Heart left ventricle (tissue), 16 donors: Measurements from ENCODE around the gene EGR4. TPM values are rescaled to one million over a fixed set of nuclear protein-coding genes. Genes with fewer than 3 reads are reported as not detected.

ENCODE experiments used
- ATAC-seq, 4 donors: fragments of 200-7000 bp; cut with Tn5 transposase; one replicate each; pipeline ENCODE4 v1.9.1; 2020 to 2022; ENCODE audit warnings: moderate library complexity in 4 of 4, mild to moderate bottlenecking in 3 of 4, moderate number of reproducible peaks in 1 of 4
- DNase-seq, 5 donors: peaks; one replicate each; pipeline ENCODE4 v3.0.0-alpha.2; 2020
- H3K27ac ChIP-seq, 12 donors: fragments of 200-600 bp; sonication (generic) in 4 of 12; one replicate each; pipeline versions ENCODE4 v1.5.0 to v1.8.0; 2016 to 2022; ENCODE audit warnings: mild to moderate bottlenecking in 2 of 12
- H3K27me3 ChIP-seq, 9 donors: fragments of 200-600 bp; sonication (generic) in 2 of 9; one replicate each; pipeline versions ENCODE4 v1.5.1 to v1.8.0; 2016 to 2022; ENCODE audit warnings: mild to moderate bottlenecking in 3 of 9
- H3K36me3 ChIP-seq, 9 donors: fragments of 200-600 bp; sonication (generic) in 2 of 9; one replicate each; pipeline versions ENCODE4 v1.5.0 to v1.8.0; 2018 to 2022; ENCODE audit warnings: mild to moderate bottlenecking in 2 of 9
- H3K4me1 ChIP-seq, 12 donors: fragments of 200-600 bp; sonication (generic) in 4 of 12; one replicate each; pipeline versions ENCODE4 v1.5.0 to v1.8.0; 2016 to 2022; ENCODE audit warnings: mild to moderate bottlenecking in 3 of 12
- H3K4me3 ChIP-seq, 12 donors: fragments of 200-600 bp; sonication (generic) in 4 of 12; one replicate each; pipeline versions ENCODE4 v1.5.0 to v1.8.0; 2017 to 2022; ENCODE audit warnings: mild to moderate bottlenecking in 9 of 12, moderate library complexity in 4 of 12
- H3K9me3 ChIP-seq, 12 donors: fragments of 200-600 bp; sonication (generic) in 4 of 12; one replicate each; pipeline versions ENCODE4 v1.5.0 to v1.8.0; 2016 to 2022; ENCODE audit warnings: mild to moderate bottlenecking in 1 of 12
- CTCF ChIP-seq, 12 donors: fragments of 200-600 bp; sonication (generic) in 4 of 12; IDR thresholded peaks; one replicate each; pipeline versions ENCODE4 v1.5.0 to v1.8.0; 2018 to 2022; ENCODE audit warnings: antibody characterized with exemption in 12 of 12, mild to moderate bottlenecking in 5 of 12
- POLR2A ChIP-seq, 2 donors: fragments of 450-650 bp; IDR thresholded peaks; one replicate each; pipeline ENCODE4 v1.6.1; 2017; ENCODE audit warnings: antibody characterized with exemption in 2 of 2, mild to moderate bottlenecking in 2 of 2, moderate library complexity in 2 of 2
- WGBS, 4 donors: extraction: QIAGEN DNeasy Blood & Tissue Kit in 2 of 4; methylation state at CpG; one replicate each; pipeline versions ENCODE4 v1.1.5 to v1.1.7; 2013 to 2018; 5-methylcytosine and 5-hydroxymethylcytosine counted together
- intact Hi-C, 10 donors: fragments of 100-400 bp; cut with DNase I; formaldehyde crosslinking; loops; one replicate each; pipeline versions ENCODE4 v1.11.1 to v1.14.2; 2022
- long read RNA-seq, 3 donors: library from polyadenylated mRNA; unstranded; transcript quantifications; one replicate each; pipeline ENCODE4 v2.0.0, GENCODE V29; 2020 to 2021
- polyA plus RNA-seq, 2 donors: library from polyadenylated mRNA; stranded (reverse); fragments of 200-250 nt; gene quantifications; one replicate each; pipeline ENCODE4 v1.2.3, GENCODE V29; 2013
- total RNA-seq, 9 donors: library from RNA; depleted of rRNA in 2 of 9; stranded (reverse); fragments of >200 nt in 2 of 9; fragmentation: NEBNext Ultra II Directional in 3 of 9; extraction: Animal tissue kit (Norgen Biotek cat#: 25700) in 3 of 9; gene quantifications; one replicate each; pipeline versions ENCODE4 v1.1.0 to v1.2.4, GENCODE V29; 2016 to 2023
- donor health status: ischemic (EF 13 %, LVEDD 7.1; RV severe dilation, severe dysfunction).
- donor health status: healthy with polysubstance abuse.
- donor health status: DM: no; HTN: yes; CAD: no.
- donor health status: DM: no; HTN: no; CAD: no.
- donor health status: ischemic (EF 25% LVEDD 6.9; RV normal size, moderate dysfunction).
- donor health status: ischemic (EF 25% LVEDD 5.7; RV mildly dilated, moderate dysfunction).
- donor health status: healthy.
- donor health status: DM: yes; HTN: yes; CAD: no.
- donor health status: ischemic (EF 35%, LVEDD 5.7; RV mildly dilated, moderate dysfunction).
- donor health status: nonischemic (EF 11% LVEDD 7.7; RV severe dilation, severe dysfunction).
- donor health status: DM: yes; HTN: yes; CAD: no.
- donor health status: PGD.
- donor health status: ischemic (EF 29% LVEDD 5.4; RV normal size, mild dysfunction).
- donor health status: nonischemic (EF 23%, LVEDD 6.1; RV moderate dilation, normal function).

The EGR4 gene
- not detected for total RNA-seq
- not detected for polyA plus RNA-seq
- long read RNA-seq, donor 1: 0 reads
- long read RNA-seq, donor 2: 0 reads
- long read RNA-seq, donor 3: 0 reads

- H3K4me3 ChIP-seq: peak within 1 kb of the TSS; percentile 19 to 63 (median 42)
- H3K9me3 ChIP-seq: no peaks in the 10 kb centered on the region
- ATAC-seq (peak in 3 of 4 donors; percentile 68 to 83 (median 72)), DNase-seq (peak; percentile 32 to 75 (median 59))
- peaks cover 0 to 27% (median 9%) of the 10 kb centered on the region in 12 donors for H3K4me1 ChIP-seq
- H3K36me3 ChIP-seq: no peaks in the 10 kb centered on the region
- TF ChIP-seq CTCF (IDR thresholded peaks at IDR 0.05): no peak
- no peak for TF ChIP-seq POLR2A (IDR thresholded peaks at IDR 0.05)
- 2 to 6% (median 3%) methylated on average over 15 to 45 of the region's 45 CpGs for WGBS, 4 donors
- H3K27ac ChIP-seq: no peak within 1 kb of the TSS
- peaks cover 42 to 98% (median 69%) of the 10 kb centered on the region in 9 donors for H3K27me3 ChIP-seq
- intact Hi-C loops: no loop called here
Observed at GRCh38 chr2:73293534-73294171, at the start of gene EGR4. TSS of gene EGR4 (minus strand) at chr2:73293548. CDS start at chr2:73293317, 231 bp downstream.

- no peaks in the 10 kb centered on the region for H3K4me1 ChIP-seq
- ATAC-seq (no peak), DNase-seq (no peak)
- TF ChIP-seq CTCF (IDR thresholded peaks at IDR 0.05) (no peak), POLR2A (IDR thresholded peaks at IDR 0.05) (no peak)
- no peak overlapping the region for H3K27ac ChIP-seq
- H3K27me3 ChIP-seq: no peaks in the 10 kb centered on the region
- peaks cover 0 to 3% (median 0%) of the 10 kb centered on the region in 12 donors for H3K9me3 ChIP-seq
- 64 to 74% (median 67%) methylated on average over 3 of the region's 3 CpGs for WGBS, 4 donors
- H3K36me3 ChIP-seq: no peaks in the 10 kb centered on the region
- intact Hi-C loops: no loop called here
- no peak overlapping the region for H3K4me3 ChIP-seq
Observed at GRCh38 chr2:73341039-73341438, 47.7 kb upstream of the EGR4 start.

GRCh38 chr2:73339201-73339600 lies 45.9 kb upstream of the EGR4 start:
- intact Hi-C loops: no loop called here
- Histone ChIP-seq H3K4me1 (no peaks in the 10 kb centered on the region), H3K4me3 (no peak overlapping the region), H3K27ac (no peak overlapping the region), H3K36me3 (no peaks in the 10 kb centered on the region), H3K9me3 (peaks cover 0 to 18% (median 1%) of the 10 kb centered on the region in 12 donors), H3K27me3 (no peaks in the 10 kb centered on the region)
- DNase-seq (no peak), ATAC-seq (no peak)
- WGBS, 4 donors: 40 to 55% (median 51%) methylated on average over 3 of the region's 3 CpGs
- TF ChIP-seq POLR2A (IDR thresholded peaks at IDR 0.05): no peak

- no peak overlapping the region for H3K27ac ChIP-seq
- no peak for DNase-seq
- intact Hi-C loops: no loop called here
- no peaks in the 10 kb centered on the region for H3K36me3 ChIP-seq
- TF ChIP-seq CTCF (IDR thresholded peaks at IDR 0.05) (no peak), POLR2A (IDR thresholded peaks at IDR 0.05) (no peak)
- peaks cover 0 to 20% (median 1%) of the 10 kb centered on the region in 12 donors for H3K9me3 ChIP-seq
- H3K4me1 ChIP-seq: no peaks in the 10 kb centered on the region
- 25 to 40% (median 34%) methylated on average over 3 of the region's 3 CpGs for WGBS, 4 donors
- no peaks in the 10 kb centered on the region for H3K27me3 ChIP-seq
- no peak for ATAC-seq
- no peak overlapping the region for H3K4me3 ChIP-seq
Observed at GRCh38 chr2:73337828-73338227, 44.5 kb upstream of the EGR4 start.
